ENCODE results near the gene FTL.

FTL gene

DNA sequence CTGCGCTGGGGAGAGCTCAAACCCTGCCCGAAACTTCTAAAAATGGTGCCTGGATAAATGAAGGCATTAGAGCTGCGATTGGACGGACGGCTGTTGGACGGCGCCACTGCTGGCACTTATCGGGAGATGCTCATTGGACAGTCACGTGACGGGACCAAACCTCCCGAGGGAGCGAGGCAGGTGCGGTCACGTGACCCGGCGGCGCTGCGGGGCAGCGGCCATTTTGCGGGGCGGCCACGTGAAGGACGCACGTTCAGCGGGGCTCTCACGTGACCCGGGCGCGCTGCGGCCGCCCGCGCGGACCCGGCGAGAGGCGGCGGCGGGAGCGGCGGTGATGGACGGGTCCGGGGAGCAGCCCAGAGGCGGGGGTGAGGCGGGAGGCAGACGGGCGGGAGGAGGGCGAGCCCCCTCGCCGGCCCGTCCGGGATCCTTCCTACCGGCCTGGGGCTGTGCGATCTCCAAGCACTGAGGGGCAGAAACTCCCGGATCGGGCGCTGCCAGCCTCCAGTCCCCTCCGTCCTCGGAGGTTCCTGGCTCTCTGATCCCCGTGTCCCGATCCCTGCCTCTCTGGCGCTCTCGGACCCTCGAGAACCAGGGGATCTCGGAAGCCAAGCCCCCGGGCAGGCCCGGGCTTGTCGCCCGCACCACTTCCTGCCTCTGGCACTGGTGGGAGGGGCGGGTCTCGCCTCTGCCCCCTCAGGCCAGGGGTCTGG, 10.4 kb upstream of the FTL start, which contains the start of gene BAX:
Gene BAX (plus strand): TSS at position 281 of the 713 bp plus-strand sequence. CDS start 54 bp downstream, at position 335.
- TF ChIP-seq ZNF274 (IDR thresholded peaks at IDR 0.05; ENCODE audit: low read depth, low read length) = no peak

DNA sequence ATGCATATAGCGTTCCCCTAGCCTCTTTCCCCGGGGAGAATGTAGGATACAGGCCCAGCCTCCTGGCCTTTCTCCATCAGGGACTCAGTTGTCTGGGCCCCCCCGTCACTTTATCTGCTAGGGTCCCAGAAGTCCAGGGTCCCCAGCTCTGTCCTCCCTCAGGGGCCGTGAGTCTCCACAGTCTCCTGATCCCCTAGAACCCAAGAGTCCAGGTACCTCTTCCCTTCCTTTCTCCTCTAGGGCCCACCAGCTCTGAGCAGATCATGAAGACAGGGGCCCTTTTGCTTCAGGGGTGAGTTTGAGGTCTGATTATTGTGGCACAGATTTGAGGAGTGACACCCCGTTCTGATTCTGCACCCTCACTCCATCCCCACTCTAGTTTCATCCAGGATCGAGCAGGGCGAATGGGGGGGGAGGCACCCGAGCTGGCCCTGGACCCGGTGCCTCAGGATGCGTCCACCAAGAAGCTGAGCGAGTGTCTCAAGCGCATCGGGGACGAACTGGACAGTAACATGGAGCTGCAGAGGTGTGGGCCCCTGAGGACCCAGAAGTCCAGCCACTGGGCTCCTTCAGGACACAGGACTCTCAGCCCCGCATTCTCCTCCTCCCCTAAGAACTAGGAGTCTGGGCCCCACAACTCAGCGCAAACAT, 9.7 kb upstream of the FTL start:
- TF ChIP-seq ZNF274 (IDR thresholded peaks at IDR 0.05; ENCODE audit: low read depth, low read length) = no peak
- H3K4me3 ChIP-seq (ENCODE audit: low read length) = peak overlapping the region; percentile 78

More for the DNA sequence above, 10.4 kb upstream of the FTL start, which contains the start of gene BAX:
- H3K4me3 ChIP-seq (ENCODE audit: low read length) = peak within 1 kb of the TSS; percentile 78

DNA sequence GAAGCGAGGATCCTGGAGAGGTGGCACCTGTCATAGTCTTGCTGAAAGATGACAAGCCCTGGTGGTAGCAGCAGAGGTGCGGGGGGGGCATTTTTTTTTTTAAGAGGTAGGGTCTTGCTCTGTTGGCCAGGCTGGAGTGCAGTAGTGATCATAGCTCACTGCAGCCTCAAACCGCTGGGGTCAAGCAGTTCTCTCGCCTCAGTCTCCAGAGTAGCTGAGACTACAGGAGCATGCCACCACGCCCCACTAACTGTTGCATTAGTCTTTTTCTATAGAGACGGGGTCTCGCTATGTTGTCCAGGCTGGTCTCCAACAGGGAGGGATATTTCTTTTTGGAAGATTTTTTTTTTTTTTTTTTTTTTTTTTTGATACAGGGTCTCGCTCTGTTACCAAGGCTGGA, 7.1 kb upstream of the FTL start:
- no peak overlapping the region for H3K4me3 ChIP-seq (ENCODE audit: low read length)
- TF ChIP-seq ZNF274 (IDR thresholded peaks at IDR 0.05; ENCODE audit: low read depth, low read length) = no peak

GRCh38 chr19:48959341-48960239, 5.5 kb upstream of the FTL start:
- no peak for TF ChIP-seq ZNF274 (IDR thresholded peaks at IDR 0.05; ENCODE audit: low read depth, low read length)
- H3K4me3 ChIP-seq (ENCODE audit: low read length) = no peak overlapping the region

DNA sequence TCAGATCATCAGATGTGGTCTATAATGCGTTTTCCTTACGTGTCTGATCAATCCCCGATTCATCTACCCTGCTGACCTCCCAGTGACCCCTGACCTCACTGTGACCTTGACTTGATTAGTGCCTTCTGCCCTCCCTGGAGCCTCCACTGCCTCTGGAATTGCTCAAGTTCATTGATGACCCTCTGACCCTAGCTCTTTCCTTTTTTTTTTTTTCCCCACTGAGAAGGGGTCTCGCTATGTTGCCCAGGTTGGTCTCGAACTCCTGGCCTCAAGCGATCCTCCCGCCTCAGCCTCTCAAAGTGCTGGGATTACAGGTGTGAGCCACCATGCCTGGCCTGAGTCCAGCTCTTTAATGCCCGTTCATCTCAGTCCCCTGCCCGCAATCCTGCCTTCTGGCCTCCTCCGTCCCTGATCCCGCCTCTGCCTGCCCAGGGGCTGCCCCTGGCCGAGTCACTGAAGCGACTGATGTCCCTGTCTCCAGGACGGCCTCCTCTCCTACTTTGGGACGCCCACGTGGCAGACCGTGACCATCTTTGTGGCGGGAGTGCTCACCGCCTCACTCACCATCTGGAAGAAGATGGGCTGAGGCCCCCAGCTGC, 4.0 kb upstream of the FTL start:
- TF ChIP-seq ZNF274 (IDR thresholded peaks at IDR 0.05; ENCODE audit: low read depth, low read length) = no peak
- no peak overlapping the region for H3K4me3 ChIP-seq (ENCODE audit: low read length)

DNA sequence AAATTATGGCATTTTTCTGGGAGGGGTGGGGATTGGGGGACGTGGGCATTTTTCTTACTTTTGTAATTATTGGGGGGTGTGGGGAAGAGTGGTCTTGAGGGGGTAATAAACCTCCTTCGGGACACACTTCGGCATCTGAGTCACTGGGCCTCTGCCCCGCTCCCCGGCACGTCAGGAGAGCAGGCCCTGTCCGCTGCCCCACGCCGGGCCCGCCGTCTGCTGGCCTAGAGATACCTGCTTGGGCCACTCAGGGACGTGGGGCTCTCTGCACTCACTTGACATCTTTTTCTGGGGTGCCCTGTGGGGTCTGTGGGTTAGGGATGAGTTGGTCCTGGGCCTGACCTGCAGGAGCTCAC, 3.5 kb upstream of the FTL start:
- no peak for TF ChIP-seq ZNF274 (IDR thresholded peaks at IDR 0.05; ENCODE audit: low read depth, low read length)

GRCh38 chr19:48962029-48962848, 2.9 kb upstream of the FTL start:
- TF ChIP-seq ZNF274 (IDR thresholded peaks at IDR 0.05; ENCODE audit: low read depth, low read length) = no peak
- peak overlapping the region; percentile 17; the same call in 1 of the 2 replicates for H3K4me3 ChIP-seq (ENCODE audit: low read length)

More for the DNA sequence above, 3.5 kb upstream of the FTL start:
- H3K4me3 ChIP-seq (ENCODE audit: low read length) = no peak overlapping the region

DNA sequence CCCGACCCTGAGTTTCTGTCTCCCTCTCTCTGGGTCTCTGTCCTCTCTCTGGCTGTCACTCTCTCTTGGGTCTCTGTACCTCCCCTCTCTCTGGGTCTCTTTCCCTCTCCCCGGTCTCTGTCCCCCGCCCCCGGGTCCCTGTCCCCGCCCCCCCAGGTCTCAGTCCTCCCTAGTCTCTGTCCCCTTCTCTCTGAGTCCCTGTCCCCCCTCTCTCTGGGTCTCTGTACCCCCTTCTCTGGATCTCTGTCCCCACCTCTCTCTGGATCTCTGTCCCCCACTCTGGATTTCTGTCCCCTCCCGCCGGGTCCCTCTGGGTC, 2.3 kb upstream of the FTL start:
- peak overlapping the region; percentile 17; the same call in 1 of the 2 replicates for H3K4me3 ChIP-seq (ENCODE audit: low read length)
- TF ChIP-seq ZNF274 (IDR thresholded peaks at IDR 0.05; ENCODE audit: low read depth, low read length) = no peak

DNA sequence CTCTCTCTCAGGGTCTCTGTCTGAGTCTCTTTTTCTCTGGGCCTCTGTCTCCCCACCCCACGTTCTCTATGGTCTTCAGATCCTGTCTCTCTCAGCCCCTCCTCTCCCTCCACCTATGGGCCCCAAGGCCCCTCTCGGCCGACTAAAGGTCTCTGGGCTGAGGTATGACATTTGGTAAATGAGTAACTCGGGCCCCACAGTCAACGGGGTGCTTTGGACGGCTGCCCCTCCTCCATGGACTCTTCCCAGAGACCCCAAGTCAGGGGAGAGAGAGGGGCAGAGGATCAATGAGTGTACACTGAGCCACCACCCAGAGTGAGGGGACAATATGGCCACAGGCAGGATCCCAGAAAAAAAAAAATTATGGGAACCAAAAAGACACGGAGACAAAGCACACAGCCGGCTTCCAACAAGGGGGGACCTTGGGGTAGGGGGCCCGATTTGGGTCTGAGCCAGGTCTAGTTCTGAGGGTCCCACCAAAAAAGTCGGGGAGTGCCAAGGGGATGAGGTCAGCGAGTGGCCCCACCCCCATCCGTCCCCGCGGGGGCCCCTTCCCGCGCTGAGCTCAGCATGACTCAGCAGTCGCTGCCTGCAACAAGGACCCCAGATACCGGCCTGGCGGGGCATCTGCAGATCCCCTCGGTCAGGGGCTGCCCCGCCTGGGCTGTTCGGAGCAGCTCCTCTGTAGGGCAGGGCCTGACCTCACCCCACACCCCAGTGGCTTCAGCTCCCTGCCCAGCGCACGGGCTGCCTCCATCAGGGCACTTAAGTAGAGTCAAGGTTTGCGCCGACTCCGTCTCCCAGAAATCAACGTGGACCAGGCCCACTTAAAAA, 1.5 kb upstream of the FTL start:
- TF ChIP-seq ZNF274 (IDR thresholded peaks at IDR 0.05; ENCODE audit: low read depth, low read length) = no peak
- peak overlapping the region; percentile 13; the same call in 1 of the 2 replicates for H3K4me3 ChIP-seq (ENCODE audit: low read length)

DNA sequence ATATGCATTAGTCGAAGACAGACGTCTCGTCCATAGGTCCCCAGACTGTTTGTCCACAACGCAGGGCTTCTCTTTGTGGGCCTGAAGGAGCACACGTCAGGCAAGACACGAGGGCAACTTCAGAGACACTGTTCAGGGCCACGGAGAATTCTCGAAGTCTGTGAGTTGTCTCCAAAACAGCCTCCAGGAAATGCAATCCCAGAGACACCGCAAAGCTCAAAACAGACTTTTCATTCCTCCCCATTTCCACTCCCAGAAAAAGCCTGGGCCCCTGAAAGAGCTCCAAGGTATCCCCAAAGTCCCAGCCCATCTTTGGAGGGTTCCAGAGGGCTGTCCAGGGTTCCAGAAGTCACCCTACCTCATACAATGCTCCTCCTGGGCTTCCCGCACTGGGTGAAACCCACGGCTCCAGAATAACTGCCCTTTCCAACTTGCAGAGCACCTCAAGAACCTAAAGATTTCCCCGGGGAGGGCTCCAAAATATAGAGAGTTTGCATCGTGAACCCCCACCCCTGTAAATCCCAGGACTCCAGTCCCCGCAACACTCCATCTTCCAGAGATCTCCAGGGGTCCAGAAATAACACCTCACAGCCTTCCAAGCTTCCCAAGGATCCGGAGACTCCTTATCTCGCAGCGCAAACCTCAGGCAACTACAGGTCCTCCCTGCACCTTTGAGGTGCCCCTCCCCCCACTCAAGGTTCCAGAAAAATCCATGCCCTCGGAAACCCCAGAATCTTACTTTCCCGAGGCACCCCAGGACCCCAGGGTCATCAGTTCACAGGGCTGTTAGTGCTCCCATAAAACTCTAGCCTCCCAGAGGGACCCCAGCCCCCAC, 687 bp upstream of the FTL start:
- peak overlapping the region; percentile 47; the same call in 1 of the 2 replicates for H3K4me3 ChIP-seq (ENCODE audit: low read length)
- TF ChIP-seq ZNF274 (IDR thresholded peaks at IDR 0.05; ENCODE audit: low read depth, low read length) = no peak

GRCh38 chr19:48965806-48966540, 864 bp downstream of the FTL start:
- no peak for TF ChIP-seq ZNF274 (IDR thresholded peaks at IDR 0.05; ENCODE audit: low read depth, low read length)
- H3K4me3 ChIP-seq (ENCODE audit: low read length) = peak overlapping the region; percentile 78
